Measurements from ENCODE around the gene XRN2.
"Not testable (repeated sequence)": the region's sequence is repeated elsewhere in the genome, so short reads cannot be mapped to it uniquely, and the experiment has no call there.

XRN2 gene

DNA sequence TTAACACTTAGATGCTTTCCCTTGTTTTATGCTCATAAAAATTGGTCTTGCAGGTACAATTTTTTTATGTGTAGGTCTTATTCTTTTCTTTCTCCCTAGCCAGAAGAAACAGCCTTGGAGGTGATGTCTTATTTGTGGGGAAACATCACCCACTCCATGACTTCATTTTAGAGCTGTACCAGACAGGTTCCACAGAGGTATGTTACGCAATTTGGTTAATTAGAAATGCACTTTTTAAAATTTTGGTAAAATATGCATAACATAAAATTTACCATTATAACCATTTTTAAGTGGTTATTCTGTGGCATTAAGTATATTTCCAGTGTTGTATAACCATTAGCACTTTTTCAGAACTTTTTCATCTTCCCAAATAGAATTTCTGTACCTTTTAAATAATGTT, 52.9 kb downstream of the XRN2 start:
- no peak for DNase-seq

GRCh38 chr20:21356386-21356785, 53.3 kb downstream of the XRN2 start:
- no peak for DNase-seq

GRCh38 chr20:21357844-21358243, 54.7 kb downstream of the XRN2 start:
- DNase-seq = no peak

GRCh38 chr20:21358737-21359136, 55.6 kb downstream of the XRN2 start:
- DNase-seq = no peak

- no peak for DNase-seq
Observed at GRCh38 chr20:21360705-21361104, 57.6 kb downstream of the XRN2 start.

DNA sequence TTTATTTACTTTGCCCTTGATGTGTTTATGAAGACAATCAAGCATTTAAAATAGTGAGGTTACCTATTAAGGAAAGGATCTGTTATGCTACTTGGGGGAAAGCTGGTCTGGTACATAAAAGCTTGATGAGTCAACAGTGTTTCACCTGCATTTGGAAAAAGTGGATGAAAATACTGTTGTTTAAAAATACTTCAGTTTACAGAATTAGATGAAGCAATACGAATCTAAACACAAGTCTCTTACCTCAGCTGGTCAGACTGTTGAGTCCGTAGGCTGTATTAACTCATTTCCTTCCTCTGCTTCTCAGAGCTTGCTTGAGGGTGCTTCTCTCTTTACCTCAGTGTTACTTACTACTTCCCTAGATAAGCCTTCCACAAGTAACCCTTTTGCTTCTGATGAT, 58.1 kb downstream of the XRN2 start:
- no peak for DNase-seq

GRCh38 chr20:21364413-21364812, 61.3 kb downstream of the XRN2 start:
- DNase-seq = no peak

DNA sequence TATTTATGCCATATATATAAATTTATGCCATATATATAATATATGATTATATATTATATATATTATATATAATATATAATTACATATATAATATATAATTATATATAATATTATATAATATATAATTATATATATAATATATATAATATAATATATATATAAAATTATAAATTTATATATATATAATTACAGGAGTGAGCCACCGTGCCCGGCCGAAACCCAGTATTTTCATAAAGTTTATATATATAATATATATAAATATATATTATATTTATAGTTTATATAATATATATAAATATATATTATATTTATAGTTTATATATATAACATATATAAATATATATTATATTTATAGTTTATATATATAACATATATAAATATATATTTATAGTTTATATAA, 62.6 kb downstream of the XRN2 start:
- DNase-seq = no peak

GRCh38 chr20:21366273-21366672, 63.1 kb downstream of the XRN2 start:
- DNase-seq = not testable (repeated sequence)

DNA sequence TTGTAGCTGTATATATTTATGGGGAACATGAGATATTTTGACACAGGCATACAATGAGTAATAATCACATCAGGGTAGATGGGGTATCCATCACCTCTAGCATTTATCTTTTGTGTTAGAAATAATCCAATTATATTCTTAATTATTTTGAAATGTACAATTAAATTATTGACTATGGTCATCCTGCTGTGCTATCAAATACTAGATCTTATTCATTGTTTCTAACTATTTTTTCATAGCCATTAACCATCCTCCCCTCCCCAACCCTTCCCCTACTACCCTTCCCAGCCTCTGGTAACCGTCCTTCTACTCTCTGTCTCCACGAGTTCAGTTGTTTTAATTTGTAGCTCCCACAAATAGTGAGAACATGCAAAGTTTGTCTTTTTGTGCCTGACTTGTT, 65.7 kb downstream of the XRN2 start:
- DNase-seq = no peak

- no peak for DNase-seq
Observed at GRCh38 chr20:21371193-21371592, 68.1 kb downstream of the XRN2 start.

- DNase-seq = no peak
Observed at GRCh38 chr20:21372016-21372415, 68.9 kb downstream of the XRN2 start.

- no peak for DNase-seq
Observed at GRCh38 chr20:21373436-21373835, 70.3 kb downstream of the XRN2 start.

DNA sequence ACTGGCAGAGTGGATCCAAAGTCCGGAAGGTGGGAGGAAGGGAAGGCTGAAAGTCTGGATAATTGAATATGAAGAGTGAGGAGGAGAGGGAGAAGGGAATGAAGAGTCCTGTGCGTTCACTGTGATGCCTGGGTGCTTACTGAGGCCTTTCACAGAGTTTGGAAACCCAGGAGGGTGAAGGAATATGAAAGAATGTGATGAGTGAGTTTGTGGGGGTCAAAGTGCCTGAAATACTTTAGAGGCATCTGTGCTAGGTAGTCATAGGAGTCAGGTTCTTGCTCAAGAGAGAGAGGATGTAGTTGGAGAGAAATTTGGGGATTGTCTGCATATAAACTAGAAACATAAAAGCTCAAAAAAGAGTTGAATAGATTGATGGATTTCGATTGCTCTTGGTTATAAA, 73.5 kb downstream of the XRN2 start:
- no peak for DNase-seq

DNA sequence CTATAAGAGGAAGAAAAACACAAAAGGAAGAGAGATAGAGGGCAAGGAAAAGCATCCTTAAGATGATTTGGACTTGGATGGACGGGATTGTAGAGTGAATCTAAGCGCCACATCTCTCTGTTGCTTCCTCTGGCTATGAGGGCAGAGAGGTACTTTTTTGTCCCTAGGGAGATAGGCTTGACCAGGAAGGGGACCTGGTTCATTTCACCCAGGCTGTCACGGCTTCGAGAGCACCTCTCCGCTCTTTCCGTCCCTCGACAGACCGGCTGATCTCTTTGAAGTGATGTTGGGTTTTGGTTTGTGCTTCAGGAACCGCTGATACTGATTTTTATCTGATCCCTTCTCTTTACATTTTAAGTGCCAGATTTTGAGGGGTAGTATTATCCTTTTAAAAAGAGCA, 74.6 kb downstream of the XRN2 start:
- DNase-seq = no peak

DNA sequence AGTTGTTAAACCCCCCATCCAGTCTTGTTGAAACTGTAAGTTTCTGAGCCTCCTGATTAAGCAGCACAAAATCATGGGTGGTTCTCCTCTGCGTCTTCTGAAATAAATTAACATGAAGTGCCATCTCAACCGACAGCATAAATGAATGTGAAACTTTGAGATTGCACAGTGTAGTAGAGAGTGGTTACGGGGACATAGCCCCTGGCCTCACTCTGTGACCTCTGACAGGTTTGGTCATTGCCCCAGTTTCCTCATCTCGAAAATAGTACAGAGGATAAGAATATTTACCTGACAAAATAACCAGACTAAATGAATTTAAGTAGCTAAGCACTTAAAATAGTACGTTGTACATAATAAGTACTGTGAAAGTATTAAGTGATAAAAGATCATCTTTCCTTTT, 75.1 kb downstream of the XRN2 start:
- DNase-seq = no peak

- DNase-seq = no peak
Observed at GRCh38 chr20:21380711-21381110, 77.6 kb downstream of the XRN2 start.

- DNase-seq = no peak
Observed at GRCh38 chr20:21381619-21382018, 78.5 kb downstream of the XRN2 start.

DNA sequence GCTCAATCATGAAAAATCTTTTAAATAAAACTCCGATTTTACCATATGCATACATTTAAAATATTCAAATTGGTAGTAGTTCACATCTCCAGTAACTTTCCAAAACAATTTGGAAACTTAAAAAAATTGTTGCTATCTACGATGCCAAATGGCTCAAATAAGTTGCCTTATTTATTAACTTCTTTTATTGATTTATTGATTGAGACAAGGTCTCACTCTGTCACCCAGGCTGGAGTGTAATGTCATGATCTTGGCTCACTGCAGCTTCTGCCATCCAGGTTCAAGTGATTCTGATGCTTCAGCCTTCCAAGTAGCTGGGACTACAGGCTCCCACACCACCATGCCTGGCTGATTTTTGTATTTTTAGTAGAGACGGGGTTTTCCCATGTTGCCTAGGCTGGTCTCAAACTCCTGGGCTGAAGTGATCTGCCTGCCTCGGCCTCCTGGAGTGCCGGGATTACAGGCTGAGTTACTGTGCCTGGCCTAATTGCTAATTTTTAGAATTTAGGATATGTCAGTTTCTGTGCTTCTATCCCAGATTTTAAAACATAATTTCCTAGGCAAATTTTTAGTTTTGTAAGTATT, 81.3 kb downstream of the XRN2 start:
- DNase-seq = no peak

DNA sequence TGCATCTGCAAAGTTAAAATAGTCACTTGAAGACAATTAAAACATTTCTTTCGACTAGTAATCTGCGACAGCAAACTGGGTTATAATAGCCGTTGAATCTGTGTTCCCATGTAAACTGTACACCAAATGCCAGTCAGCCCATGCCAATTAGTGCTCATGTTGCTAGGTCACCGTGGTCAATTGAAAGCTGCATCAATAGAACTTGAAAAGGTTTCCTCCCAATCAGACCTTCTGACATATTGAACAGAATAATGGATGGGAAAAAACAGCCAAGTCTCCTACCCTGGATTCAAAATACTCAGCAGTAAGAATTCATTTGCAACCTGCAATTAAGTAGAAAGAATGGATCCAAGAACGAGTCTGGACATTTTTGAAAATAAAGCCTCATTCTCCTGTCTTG, 83.0 kb downstream of the XRN2 start:
- no peak for DNase-seq

DNA sequence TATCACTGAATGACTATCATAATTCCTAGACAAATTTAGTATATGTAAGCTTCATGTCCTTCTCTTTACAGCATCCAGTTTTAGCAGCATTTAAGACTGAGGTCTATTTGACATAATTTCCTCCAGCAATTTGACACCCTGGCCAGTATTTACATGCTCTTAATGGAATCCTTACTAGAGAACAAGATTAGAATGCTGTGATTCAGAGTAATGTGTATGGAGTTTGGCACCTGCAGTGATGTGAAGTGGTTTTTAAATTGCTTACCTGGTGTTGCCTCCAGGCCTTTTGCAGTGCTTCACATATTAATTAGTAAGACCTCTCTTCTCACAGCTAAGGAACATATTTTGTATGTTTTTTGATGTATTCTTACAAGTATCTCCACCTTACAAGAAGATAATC, 84.4 kb downstream of the XRN2 start:
- DNase-seq = no peak

- no peak for DNase-seq
Observed at GRCh38 chr20:21388566-21388965, 85.4 kb downstream of the XRN2 start.

GRCh38 chr20:21389368-21389767, 86.2 kb downstream of the XRN2 start:
- no peak for DNase-seq

GRCh38 chr20:21390768-21391167, 87.6 kb downstream of the XRN2 start:
- no peak for DNase-seq

DNA sequence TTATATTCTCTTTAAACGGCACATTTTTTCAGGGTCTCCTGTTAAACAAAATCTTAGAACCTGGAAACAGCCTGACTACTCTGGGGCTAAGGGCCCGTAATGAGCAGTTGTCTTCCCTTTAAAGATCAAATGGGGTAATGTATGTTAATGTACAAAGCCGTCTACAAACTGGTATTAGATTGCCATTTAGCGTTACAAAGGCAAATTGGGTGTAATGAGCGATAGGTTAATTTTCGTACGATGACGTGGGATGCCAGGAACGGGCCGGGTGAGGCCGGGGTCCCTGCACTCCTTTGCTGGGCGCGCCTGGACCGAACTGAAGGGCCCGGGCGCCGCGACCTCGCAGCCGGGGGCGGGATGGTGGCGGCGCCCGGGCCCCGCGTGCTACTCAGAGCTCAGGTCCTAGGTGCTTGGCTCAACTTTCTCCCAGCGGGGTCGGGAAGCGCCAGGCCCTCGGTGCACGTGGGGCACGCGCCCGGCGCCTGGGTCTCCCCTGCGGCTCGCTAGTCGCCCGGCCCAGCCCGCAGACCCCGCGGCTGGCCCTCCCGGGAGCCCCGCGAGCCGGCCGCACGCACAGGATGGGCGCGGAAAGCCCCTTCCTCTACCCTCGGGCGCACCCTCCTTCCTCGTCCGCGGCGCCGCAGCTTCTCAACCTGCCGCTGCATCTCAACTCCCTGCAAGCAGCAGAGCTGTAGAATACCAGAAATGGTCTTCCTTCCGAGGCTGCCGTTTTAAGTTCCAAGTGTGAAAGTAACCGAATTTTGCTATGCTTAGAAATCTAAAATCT, 88.2 kb downstream of the XRN2 start:
- DNase-seq = no peak
